HG02943 (cell line): ENCODE measurements around the gene SMOC2.
"Not testable (repeated sequence)": the region's sequence is repeated elsewhere in the genome, so short reads cannot be mapped to it uniquely, and the experiment has no call there.

Experiments
- ATAC-seq: cut with Tn5 transposase; IDR thresholded peaks from one replicate; pipeline ENCODE4 v1.9.1; 2021; ENCODE audit warnings: mild to moderate bottlenecking, low read depth, moderate library complexity; ENCODE audit not compliant: unreplicated experiment

SMOC2 gene

GRCh38 chr6:168692193-168692914 lies 251.4 kb downstream of the SMOC2 start:
- ATAC-seq, result no peak

- ATAC-seq, result not testable (repeated sequence)
Measured at GRCh38 chr6:168692915-168693257, 251.9 kb downstream of the SMOC2 start.

GRCh38 chr6:168694797-168695196 lies 253.8 kb downstream of the SMOC2 start:
- ATAC-seq, result not testable (repeated sequence)

- ATAC-seq, result no peak
Measured at GRCh38 chr6:168695701-168696100, 254.7 kb downstream of the SMOC2 start.

GRCh38 chr6:168698923-168699322 lies 257.9 kb downstream of the SMOC2 start:
- ATAC-seq, result no peak

GRCh38 chr6:168699631-168700295 lies 258.8 kb downstream of the SMOC2 start:
- ATAC-seq, result no peak

GRCh38 chr6:168700880-168701279 lies 259.9 kb downstream of the SMOC2 start:
- no peak for ATAC-seq

GRCh38 chr6:168703990-168704389 lies 263.0 kb downstream of the SMOC2 start:
- ATAC-seq, result no peak

GRCh38 chr6:168704678-168705077 lies 263.7 kb downstream of the SMOC2 start:
- ATAC-seq, result no peak

GRCh38 chr6:168705271-168705670 lies 264.3 kb downstream of the SMOC2 start:
- ATAC-seq, result not testable (repeated sequence)

GRCh38 chr6:168706471-168707177 lies 265.6 kb downstream of the SMOC2 start:
- ATAC-seq, result no peak

- no peak for ATAC-seq
Measured at GRCh38 chr6:168708526-168708925, 267.5 kb downstream of the SMOC2 start.

GRCh38 chr6:168708984-168709383 lies 268.0 kb downstream of the SMOC2 start:
- ATAC-seq, result no peak

- no peak for ATAC-seq
Measured at GRCh38 chr6:168709390-168709789, 268.4 kb downstream of the SMOC2 start.

GRCh38 chr6:168709991-168710390 lies 269.0 kb downstream of the SMOC2 start:
- no peak for ATAC-seq

GRCh38 chr6:168711049-168711640 lies 270.2 kb downstream of the SMOC2 start:
- no peak for ATAC-seq

GRCh38 chr6:168711666-168712300 lies 270.8 kb downstream of the SMOC2 start:
- no peak for ATAC-seq

GRCh38 chr6:168712993-168713392 lies 272.0 kb downstream of the SMOC2 start:
- ATAC-seq, result no peak

- no peak for ATAC-seq
Measured at GRCh38 chr6:168713839-168714238, 272.9 kb downstream of the SMOC2 start.

- no peak for ATAC-seq
Measured at GRCh38 chr6:168714547-168715260, 273.7 kb downstream of the SMOC2 start.
